Sigmoid colon (tissue), 7 donors: ENCODE measurements around the gene PSPH. TPM values are rescaled to one million over a fixed set of nuclear protein-coding genes. Genes with fewer than 3 reads are reported as not detected.

Experiments used
- DNase-seq: peaks from one replicate; pipeline ENCODE4 v3.0.0-alpha.2; 2019
- H3K27ac ChIP-seq, 4 donors: fragments of 200-600 bp; sonication (generic); one replicate each; pipeline ENCODE4 v1.5.1; 2016 to 2019; ENCODE audit warnings: mild to moderate bottlenecking in 1 of 4
- H3K27me3 ChIP-seq, 3 donors: fragments of 200-600 bp; sonication (generic); one replicate each; pipeline ENCODE4 v1.5.1; 2019; ENCODE audit warnings: mild to moderate bottlenecking in 1 of 3
- H3K36me3 ChIP-seq, 4 donors: fragments of 200-600 bp; sonication (generic); one replicate each; pipeline ENCODE4 v1.5.1; 2016 to 2019
- H3K4me1 ChIP-seq, 4 donors: fragments of 200-600 bp; sonication (generic); one replicate each; pipeline ENCODE4 v1.5.1; 2017 to 2019
- H3K4me3 ChIP-seq, 4 donors: fragments of 200-600 bp; sonication (generic); one replicate each; pipeline ENCODE4 v1.5.1; 2017 to 2019; ENCODE audit warnings: mild to moderate bottlenecking in 2 of 4, moderate library complexity in 1 of 4
- H3K9me3 ChIP-seq, 4 donors: fragments of 200-600 bp in 3 of 4; sonication (generic) in 3 of 4; one replicate each; pipeline versions ENCODE4 v1.5.1 to v1.6.1; 2013 to 2019
- EP300 ChIP-seq, 4 donors: sonication (generic); formaldehyde crosslinking; IDR thresholded peaks; one replicate each; pipeline ENCODE4 v1.6.1; 2017; ENCODE audit warnings: antibody characterized with exemption in 4 of 4
- POLR2A ChIP-seq, 2 donors: fragments of 450-650 bp; IDR thresholded peaks; one replicate each; pipeline ENCODE4 v1.6.1; 2016; ENCODE audit warnings: antibody characterized with exemption in 2 of 2, mild to moderate bottlenecking in 2 of 2, moderate library complexity in 2 of 2
- POLR2AphosphoS5 ChIP-seq, 4 donors: sonication (generic); formaldehyde crosslinking; IDR thresholded peaks; one replicate each; pipeline ENCODE4 v1.6.1; 2017; ENCODE audit warnings: antibody characterized with exemption in 4 of 4
- WGBS, 2 donors: extraction: QIAGEN DNeasy Blood & Tissue Kit; methylation state at CpG; one replicate each; pipeline ENCODE4 v1.1.7; 2013; 5-methylcytosine and 5-hydroxymethylcytosine counted together
- intact Hi-C: fragments of 100-400 bp; cut with DNase I; formaldehyde crosslinking; loops from one replicate; pipeline ENCODE4 v1.15.1; 2023
- polyA plus RNA-seq, 3 donors: library from polyadenylated mRNA; stranded (reverse); fragments of 200-250 nt; gene quantifications; one replicate each; pipeline ENCODE4 v1.2.3, GENCODE V29; 2013
- small RNA-seq, 3 donors: library from RNA; depleted of rRNA; stranded (forward); fragments of <200 nt; gene quantifications; one replicate each; pipeline ENCODE3, GENCODE V24; 2016
- total RNA-seq, 4 donors: library from RNA; depleted of rRNA; stranded (reverse); fragments of >200 nt; gene quantifications; one replicate each; pipeline ENCODE4 v1.1.0, GENCODE V29; 2016
- TF ChIP-seq, protein P1 (sequence below), 4 experiments: fragments of 450-650 bp in 3 of 4; fragments of 200-600 bp in 1 of 4; IDR thresholded peaks; one replicate each; pipeline ENCODE4 v1.5.1; 2016 to 2019; ENCODE audit warnings: antibody characterized with exemption in 4 of 4, mild to moderate bottlenecking in 3 of 4, moderate library complexity in 2 of 4
- donor health status: healthy with polysubstance abuse.
- donor health status: Bipolar disorder and iron deficiency.
- donor health status: healthy.

PSPH gene
- total and polyA plus RNA-seq, 7 donors = 7.2 to 18.8 (median 7.6) TPM

DNA sequence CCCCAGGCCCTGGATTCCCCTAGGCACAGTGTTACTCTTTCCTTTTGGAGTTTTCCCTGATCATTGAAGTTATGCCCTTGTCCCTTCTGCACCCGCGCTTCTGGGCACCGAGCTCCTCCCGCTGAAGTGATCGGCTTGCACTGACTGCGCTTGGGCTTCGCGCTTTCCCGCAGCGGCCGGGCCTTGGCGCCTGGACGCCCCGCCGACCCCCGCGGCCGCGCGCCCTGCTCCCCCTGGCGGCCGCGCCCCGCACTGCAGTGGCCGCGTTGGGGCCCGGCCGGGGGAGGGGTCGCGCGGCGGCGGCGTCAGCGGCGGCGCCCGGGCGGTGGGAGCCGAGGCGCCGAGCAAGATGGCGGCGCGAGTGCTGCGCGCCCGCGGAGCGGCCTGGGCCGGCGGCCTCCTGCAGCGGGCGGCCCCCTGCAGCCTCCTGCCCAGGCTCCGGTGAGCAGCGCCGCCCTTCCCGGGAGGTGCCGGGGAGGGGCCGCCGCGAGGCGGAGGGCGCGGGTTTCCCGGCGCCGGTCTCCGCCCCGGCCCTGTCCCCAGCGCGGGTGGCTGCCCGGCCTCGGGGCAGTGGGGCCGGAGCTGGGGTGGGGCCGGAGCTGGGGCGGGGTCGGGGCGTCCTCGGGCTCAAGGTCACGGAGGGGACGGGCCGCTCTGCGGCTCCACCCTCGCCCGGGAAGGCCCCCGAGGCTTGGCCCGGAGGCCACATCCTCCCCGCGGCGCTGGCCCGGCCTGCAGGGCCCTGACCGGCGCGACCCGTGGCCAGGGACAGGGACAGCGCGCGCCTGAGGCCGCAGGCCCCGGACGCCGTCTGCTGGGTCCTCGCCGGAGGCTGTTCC lies 86.8 kb downstream of the PSPH start, which contains the start of gene NIPSNAP2:
Gene NIPSNAP2 (plus strand): TSS at position 325 of the 839 bp plus-strand sequence. CDS start 25 bp downstream, at position 350.
- intact Hi-C loops = loop anchor here (1.0 to 10.0 kb wide), 5 partner anchors 12 to 390 kb away; partner anchors contain the start of genes CCT6A, PSPH, VOPP1 and ZNF713
- Histone ChIP-seq H3K36me3 (peaks cover 0 to 4% (median 0%) of the 10 kb centered on the region in 4 donors), H3K27ac (peak within 1 kb of the TSS; percentile 94 to 99 (median 98)), H3K27me3 (no peaks in the 10 kb centered on the region), H3K4me3 (peak within 1 kb of the TSS; percentile 46 to 87 (median 80)), H3K9me3 (no peaks in the 10 kb centered on the region), H3K4me1 (peaks cover 0 to 40% (median 24%) of the 10 kb centered on the region in 4 donors)
- 1% methylated on average over 105 of the region's 105 CpGs for WGBS, 2 donors
- TF ChIP-seq, protein P1, sequence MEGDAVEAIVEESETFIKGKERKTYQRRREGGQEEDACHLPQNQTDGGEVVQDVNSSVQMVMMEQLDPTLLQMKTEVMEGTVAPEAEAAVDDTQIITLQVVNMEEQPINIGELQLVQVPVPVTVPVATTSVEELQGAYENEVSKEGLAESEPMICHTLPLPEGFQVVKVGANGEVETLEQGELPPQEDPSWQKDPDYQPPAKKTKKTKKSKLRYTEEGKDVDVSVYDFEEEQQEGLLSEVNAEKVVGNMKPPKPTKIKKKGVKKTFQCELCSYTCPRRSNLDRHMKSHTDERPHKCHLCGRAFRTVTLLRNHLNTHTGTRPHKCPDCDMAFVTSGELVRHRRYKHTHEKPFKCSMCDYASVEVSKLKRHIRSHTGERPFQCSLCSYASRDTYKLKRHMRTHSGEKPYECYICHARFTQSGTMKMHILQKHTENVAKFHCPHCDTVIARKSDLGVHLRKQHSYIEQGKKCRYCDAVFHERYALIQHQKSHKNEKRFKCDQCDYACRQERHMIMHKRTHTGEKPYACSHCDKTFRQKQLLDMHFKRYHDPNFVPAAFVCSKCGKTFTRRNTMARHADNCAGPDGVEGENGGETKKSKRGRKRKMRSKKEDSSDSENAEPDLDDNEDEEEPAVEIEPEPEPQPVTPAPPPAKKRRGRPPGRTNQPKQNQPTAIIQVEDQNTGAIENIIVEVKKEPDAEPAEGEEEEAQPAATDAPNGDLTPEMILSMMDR (IDR thresholded peaks at IDR 0.05) = peak in 1 of 4 experiments; percentile 44
- no peak for TF ChIP-seq EP300 (IDR thresholded peaks at IDR 0.05)
- TF ChIP-seq POLR2AphosphoS5 (IDR thresholded peaks at IDR 0.05) = peak in 1 of 4 donors; percentile 25
- DNase-seq = peak; percentile 84

GRCh38 chr7:55963584-55964168 lies 87.6 kb downstream of the PSPH start:
- Histone ChIP-seq H3K27ac (peak overlapping the region; percentile 94 to 99 (median 98)), H3K4me1 (peaks cover 0 to 34% (median 24%) of the 10 kb centered on the region in 4 donors)
- intact Hi-C loops = loop anchor here (1.0 to 10.0 kb wide), 4 partner anchors 11 to 389 kb away; partner anchors contain the start of genes VOPP1 and ZNF713

DNA sequence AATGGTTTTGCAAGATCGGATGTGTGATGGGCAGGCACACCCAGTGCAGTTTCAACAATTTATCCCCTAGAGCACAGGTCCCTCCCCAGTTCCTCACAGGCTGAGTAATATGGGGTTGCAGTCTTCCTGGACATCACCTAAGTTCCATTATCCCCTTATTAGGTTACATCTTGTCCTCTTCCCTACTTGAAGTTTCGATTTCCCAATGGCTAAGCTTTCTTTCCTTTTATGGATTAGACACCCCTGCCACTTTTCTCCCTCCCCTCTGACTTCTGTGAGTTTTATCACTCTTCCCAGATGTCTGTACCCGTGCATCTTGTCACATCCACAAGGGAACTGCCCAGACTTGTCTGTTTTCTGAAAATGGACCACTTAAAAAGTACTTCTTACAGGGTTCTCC lies 89.2 kb downstream of the PSPH start:
- intact Hi-C loops = loop anchor here (10.0 kb wide), 1 partner anchor 387 kb away; the partner anchor contains the start of gene VOPP1
- H3K36me3 ChIP-seq = peaks cover 0 to 4% (median 0%) of the 10 kb centered on the region in 4 donors
- 80 to 87% methylated on average over 3 of the region's 3 CpGs for WGBS, 2 donors
- H3K4me3 ChIP-seq = no peak overlapping the region
- H3K9me3 ChIP-seq = no peaks in the 10 kb centered on the region
- DNase-seq = no peak
- no peaks in the 10 kb centered on the region for H3K27me3 ChIP-seq
- peak overlapping the region in 1 of 4 donors; percentile 49 for H3K27ac ChIP-seq
- peaks cover 0 to 28% (median 24%) of the 10 kb centered on the region in 4 donors for H3K4me1 ChIP-seq
- no peak for TF ChIP-seq EP300 (IDR thresholded peaks at IDR 0.05)
- TF ChIP-seq, protein P1 (IDR thresholded peaks at IDR 0.05) = no peak
- TF ChIP-seq POLR2A (IDR thresholded peaks at IDR 0.05) = no peak
- TF ChIP-seq POLR2AphosphoS5 (IDR thresholded peaks at IDR 0.05) = no peak

More at GRCh38 chr7:55963584-55964168, 87.6 kb downstream of the PSPH start:
- no peak for TF ChIP-seq POLR2AphosphoS5 (IDR thresholded peaks at IDR 0.05)
- TF ChIP-seq, protein P1 (IDR thresholded peaks at IDR 0.05) = no peak
- no peak for TF ChIP-seq EP300 (IDR thresholded peaks at IDR 0.05)
- TF ChIP-seq POLR2A (IDR thresholded peaks at IDR 0.05) = no peak
- peak overlapping the region; percentile 33 to 87 (median 80) for H3K4me3 ChIP-seq
- H3K36me3 ChIP-seq = peaks cover 0 to 4% (median 0%) of the 10 kb centered on the region in 4 donors
- H3K27me3 ChIP-seq = no peaks in the 10 kb centered on the region
- no peaks in the 10 kb centered on the region for H3K9me3 ChIP-seq
- 54 to 82% methylated on average over 15 of the region's 15 CpGs for WGBS, 2 donors
- no peak for DNase-seq

Small RNA genes lying within 50 kb of the gene (small RNA-seq; reads per million reads assigned to genes)
- 0 reads per million in 3 donors for gene SNORA15
- gene SNORA22B = 0 reads per million in 3 donors

Other genes starting within 250 kb of the PSPH start
- gene SEPTIN14, start 188.7 kb downstream of the PSPH start, total RNA-seq = not detected
- gene SEPTIN14, start 188.7 kb downstream of the PSPH start, polyA plus RNA-seq = not detected
- 1 to 10 TPM; 2.2 to 6.6 (median 2.5) TPM for gene ZNF713, start 164.0 kb downstream of the PSPH start, total RNA-seq
- gene ZNF713, start 164.0 kb downstream of the PSPH start, polyA plus RNA-seq = 1 to 10 TPM in 2 of 3 donors, under 1 TPM in 1; 0.69 to 1.2 (median 1.2) TPM
- 10 to 100 TPM in 3 of 4 donors, 1 to 10 TPM in 1; 9.7 to 15.6 (median 12.5) TPM for gene MRPS17, start 99.6 kb downstream of the PSPH start, total RNA-seq
- gene MRPS17, start 99.6 kb downstream of the PSPH start, polyA plus RNA-seq = 10 to 100 TPM; 13.2 to 17.1 (median 16.9) TPM
- gene NIPSNAP2, start 86.9 kb downstream of the PSPH start, total RNA-seq = 100 to 1,000 TPM; 101 to 158 (median 134) TPM
- gene NIPSNAP2, start 86.9 kb downstream of the PSPH start, polyA plus RNA-seq = 100 to 1,000 TPM in 1 of 3 donors, 10 to 100 TPM in 2; 39.6 to 116 (median 77.5) TPM
- 10 to 100 TPM; 67.0 to 93.1 (median 88.5) TPM for gene CCT6A, start 321 bp upstream of the PSPH start, total RNA-seq
- gene CCT6A, start 321 bp upstream of the PSPH start, polyA plus RNA-seq = 100 to 1,000 TPM in 1 of 3 donors, 10 to 100 TPM in 2; 52.9 to 114 (median 72.4) TPM
- gene SUMF2, start 12.8 kb upstream of the PSPH start, total RNA-seq = 100 to 1,000 TPM in 2 of 4 donors, 10 to 100 TPM in 2; 87.5 to 107 (median 96.3) TPM
- 10 to 100 TPM; 24.6 to 93.4 (median 38.8) TPM for gene SUMF2, start 12.8 kb upstream of the PSPH start, polyA plus RNA-seq
- 10 to 100 TPM in 1 of 4 donors, 1 to 10 TPM in 3; 3.2 to 18.7 (median 5.6) TPM for gene PHKG1, start 41.5 kb upstream of the PSPH start, total RNA-seq
- gene PHKG1, start 41.5 kb upstream of the PSPH start, polyA plus RNA-seq = 1 to 10 TPM in 1 of 3 donors, under 1 TPM in 1, not detected in 1; 0.60 to 3.8 TPM
- 100 to 1,000 TPM; 315 to 508 (median 451) TPM for gene CHCHD2, start 55.0 kb upstream of the PSPH start, total RNA-seq
- 100 to 1,000 TPM; 636 to 769 (median 665) TPM for gene CHCHD2, start 55.0 kb upstream of the PSPH start, polyA plus RNA-seq
- not detected for gene NUPR2, start 65.0 kb upstream of the PSPH start, total RNA-seq
- gene NUPR2, start 65.0 kb upstream of the PSPH start, polyA plus RNA-seq = 1 to 10 TPM; 1.8 to 6.0 (median 2.9) TPM